IMR-90 (cell line): ENCODE data around the gene SH3RF3. TPM values are rescaled to one million over a fixed set of nuclear protein-coding genes. Genes with fewer than 3 reads are reported as not detected.

Source experiments
- ATAC-seq: fragments of 200-7000 bp; cut with Tn5 transposase; 2 replicates; pipeline ENCODE4 v1.9.1; 2020; ENCODE audit warnings: low read depth, mild to moderate bottlenecking, moderate library complexity
- BruUV-seq: library from RNA; stranded (reverse); fragments of 400-500 nt; replicated peaks from 2 replicates; lab custom pipeline; 2021; lab: Mats Ljungman, UMichigan
- CTCF ChIA-PET: fragments of 300-600 bp; formaldehyde crosslinking; extraction: SDS; loops from one replicate; lab custom pipeline; 2021; ENCODE audit warnings: antibody characterized with exemption; lab: Yijun Ruan, JAX
- POLR2A ChIA-PET: fragments of 300-600 bp; sonication (Branson Sonifier 250); formaldehyde crosslinking; loops from one replicate; lab custom pipeline; 2022; ENCODE audit warnings: antibody characterized with exemption; ENCODE audit not compliant: unreplicated experiment; lab: Charles Lee
- DNase-seq: peaks from one replicate; pipeline ENCODE4 v3.0.0; 2013
- H2AFZ ChIP-seq: replicated peaks from 2 replicates; pipeline ENCODE3; 2013; ENCODE audit warnings: low read length, mild to moderate bottlenecking; ENCODE audit not compliant: poor library complexity
- H2AK5ac ChIP-seq: 2 replicates; pipeline ENCODE4 v1.6.1; 2013; ENCODE audit warnings: low read depth, low read length, inconsistent platforms
- H2AK9ac ChIP-seq: replicated peaks from 2 replicates; pipeline ENCODE3; 2013; ENCODE audit warnings: mild to moderate bottlenecking, low read depth, low read length, moderate library complexity; ENCODE audit not compliant: poor library complexity
- H2BK120ac ChIP-seq: 2 replicates; pipeline ENCODE4 v1.6.1; 2013; ENCODE audit warnings: low read depth, low read length, inconsistent platforms
- H2BK15ac ChIP-seq: 3 replicates; pipeline ENCODE4 v1.6.1; 2013; ENCODE audit warnings: low read depth, low read length, inconsistent platforms
- H2BK20ac ChIP-seq: 2 replicates; pipeline ENCODE4 v1.6.1; 2013; ENCODE audit warnings: low read depth, mild to moderate bottlenecking, inconsistent platforms, low read length, moderate library complexity
- H2BK5ac ChIP-seq: 2 replicates; pipeline ENCODE4 v1.6.1; 2013; ENCODE audit warnings: mild to moderate bottlenecking, low read depth, low read length, inconsistent platforms; ENCODE audit not compliant: poor library complexity, severe bottlenecking
- H3K14ac ChIP-seq: replicated peaks from 2 replicates; pipeline ENCODE4 v1.6.1; 2013; ENCODE audit warnings: low read depth, low read length, inconsistent platforms
- H3K18ac ChIP-seq: 2 replicates; pipeline ENCODE4 v1.6.1; 2013; ENCODE audit warnings: low read depth, low read length, control low read depth
- H3K23ac ChIP-seq: 2 replicates; pipeline ENCODE4 v1.6.1; 2013; ENCODE audit warnings: low read depth, low read length, inconsistent platforms
- H3K27ac ChIP-seq: 2 replicates; pipeline ENCODE4 v1.5.1; 2013; ENCODE audit warnings: mild to moderate bottlenecking, control low read depth, low read length; ENCODE audit not compliant: insufficient read depth
- H3K27me3 ChIP-seq: 2 replicates; pipeline ENCODE4 v1.6.1; 2013; ENCODE audit warnings: low read length; ENCODE audit not compliant: control insufficient read depth, insufficient read depth
- H3K36me3 ChIP-seq: 2 replicates; pipeline ENCODE4 v1.6.1; 2013; ENCODE audit warnings: low read length, mixed read lengths; ENCODE audit not compliant: control insufficient read depth, insufficient read depth
- H3K4ac ChIP-seq: 2 replicates; pipeline ENCODE4 v1.6.1; 2013; ENCODE audit warnings: low read depth, low read length, inconsistent platforms
- H3K4me1 ChIP-seq: 2 replicates; pipeline ENCODE4 v1.6.1; 2013; ENCODE audit warnings: low read length, mixed read lengths; ENCODE audit not compliant: control insufficient read depth, insufficient read depth
- H3K4me2 ChIP-seq: 2 replicates; pipeline ENCODE4 v1.6.1; 2013; ENCODE audit warnings: low read depth, mild to moderate bottlenecking, control low read depth, low read length, moderate library complexity
- H3K4me3 ChIP-seq: 2 replicates; pipeline ENCODE4 v1.5.1; 2013; ENCODE audit warnings: low read depth, mild to moderate bottlenecking, control low read depth, low read length, moderate library complexity; ENCODE audit not compliant: insufficient read depth
- H3K56ac ChIP-seq: 2 replicates; pipeline ENCODE4 v1.6.1; 2013; ENCODE audit warnings: low read length, inconsistent platforms; ENCODE audit not compliant: insufficient read depth; ENCODE audit errors: extremely low read depth
- H3K79me1 ChIP-seq, 2 experiments: 2 replicates each; pipeline ENCODE4 v1.6.1; 2013; ENCODE audit warnings: low read length in 2 of 2, inconsistent platforms in 1 of 2, low read depth in 1 of 2
- H3K9ac ChIP-seq: 2 replicates; pipeline ENCODE4 v1.6.1; 2013; ENCODE audit warnings: low read depth, low read length, control low read depth
- H3K9me1 ChIP-seq: 2 replicates; pipeline ENCODE4 v1.6.1; 2013; ENCODE audit warnings: low read length, inconsistent platforms; ENCODE audit not compliant: insufficient read depth
- H3K9me3 ChIP-seq: 2 replicates; pipeline ENCODE4 v1.6.1; 2013; ENCODE audit warnings: low read length; ENCODE audit not compliant: control insufficient read depth, insufficient read depth
- H4K20me1 ChIP-seq: 2 replicates; pipeline ENCODE4 v1.6.1; 2013; ENCODE audit warnings: low read length, inconsistent platforms; ENCODE audit not compliant: insufficient read depth
- H4K5ac ChIP-seq: 2 replicates; pipeline ENCODE4 v1.6.1; 2013; ENCODE audit warnings: mild to moderate bottlenecking, low read depth, low read length, control low read depth
- H4K8ac ChIP-seq, 2 experiments: 2 replicates each; pipeline ENCODE4 v1.6.1; 2013; ENCODE audit warnings: low read depth in 2 of 2, low read length in 2 of 2, control low read depth in 1 of 2, inconsistent platforms in 1 of 2
- H4K91ac ChIP-seq: 2 replicates; pipeline ENCODE4 v1.6.1; 2013; ENCODE audit warnings: low read depth, low read length, inconsistent platforms; ENCODE audit not compliant: insufficient read depth
- BHLHE40 ChIP-seq: fragments of 150-350 bp; IDR thresholded peaks from 2 replicates; pipeline ENCODE4 v1.6.1; 2016; ENCODE audit warnings: mild to moderate bottlenecking, low read depth, low read length
- CEBPB ChIP-seq: IDR thresholded peaks from 2 replicates; pipeline ENCODE4 v1.6.1; 2012; ENCODE audit warnings: low read depth, low read length, improper control_type of control experiment
- CHD1 ChIP-seq: IDR thresholded peaks from 2 replicates; pipeline ENCODE4 v1.6.1; 2012; ENCODE audit warnings: low read depth, low read length, improper control_type of control experiment
- CTCF ChIP-seq: conservative IDR thresholded peaks from 2 replicates; pipeline ENCODE4 v1.5.1; 2012; ENCODE audit warnings: mild to moderate bottlenecking, low read depth, low read length, improper control_type of control experiment
- FOS ChIP-seq: fragments of 150-350 bp; IDR thresholded peaks from 2 replicates; pipeline ENCODE4 v1.6.1; 2016; ENCODE audit warnings: low read depth, low read length
- MAFK ChIP-seq: IDR thresholded peaks from 2 replicates; pipeline ENCODE4 v1.6.1; 2012; ENCODE audit warnings: low read depth, low read length, improper control_type of control experiment
- MAZ ChIP-seq: IDR thresholded peaks from 2 replicates; pipeline ENCODE4 v1.6.1; 2012; ENCODE audit warnings: low read depth, mild to moderate bottlenecking, low read length, improper control_type of control experiment, moderate library complexity, borderline replicate concordance
- MXI1 ChIP-seq: IDR thresholded peaks from 2 replicates; pipeline ENCODE4 v1.6.1; 2012; ENCODE audit warnings: low read depth, mild to moderate bottlenecking, low read length, moderate library complexity, borderline replicate concordance
- NFE2L2 ChIP-seq: fragments of 150-350 bp; IDR thresholded peaks from 2 replicates; pipeline ENCODE4 v1.6.1; 2016; ENCODE audit warnings: low read depth, mild to moderate bottlenecking, low read length
- POLR2A ChIP-seq: IDR thresholded peaks from 2 replicates; pipeline ENCODE4 v1.6.1; 2012; ENCODE audit warnings: mild to moderate bottlenecking, low read depth, low read length
- RAD21 ChIP-seq: IDR thresholded peaks from 2 replicates; pipeline ENCODE4 v1.6.1; 2012; ENCODE audit warnings: low read length, improper control_type of control experiment
- RCOR1 ChIP-seq: IDR thresholded peaks from 2 replicates; pipeline ENCODE4 v1.6.1; 2012; ENCODE audit warnings: mild to moderate bottlenecking, low read length, improper control_type of control experiment; ENCODE audit not compliant: insufficient replicate concordance
- RFX5 ChIP-seq: IDR thresholded peaks from 2 replicates; pipeline ENCODE4 v1.8.0; 2012; ENCODE audit warnings: low read depth, mild to moderate bottlenecking, low read length, moderate library complexity
- SMC3 ChIP-seq: fragments of 150-350 bp; IDR thresholded peaks from 2 replicates; pipeline ENCODE4 v1.6.1; 2016; ENCODE audit warnings: low read depth, mild to moderate bottlenecking, antibody characterized with exemption, low read length, moderate library complexity
- WGBS, 2 experiments: methylation state at CpG; one replicate each; pipeline versions ENCODE4 v1.1.5 to v1.1.7; 2013; ENCODE audit warnings: missing lambda C conversion rate in 2 of 2; ENCODE audit not compliant: insufficient read length in 1 of 2; ENCODE audit errors: extremely low coverage in 2 of 2; 5-methylcytosine and 5-hydroxymethylcytosine counted together
- dilution Hi-C: fragments of 300-500 bp; cut with HindIII; formaldehyde crosslinking; loops from one replicate; pipeline ENCODE4 v1.14.3; 2018; ENCODE audit warnings: low sequenced_read_pairs; ENCODE audit not compliant: unreplicated experiment
- in situ Hi-C: fragments of 300-500 bp; cut with MboI; formaldehyde crosslinking; loops from 3 replicates; pipeline ENCODE4 v1.14.3; 2019; ENCODE audit warnings: low sequenced_read_pairs, inconsistent platforms, mixed read lengths
- intact Hi-C: fragments of 100-400 bp; cut with micrococcal nuclease; formaldehyde crosslinking; loops from 2 replicates; pipeline ENCODE4 v1.10.0; 2022
- polyA plus RNA-seq, 3 experiments: library from polyadenylated mRNA; depleted of rRNA; stranded (reverse); fragments of >200 nt; gene quantifications; 2 replicates each; pipeline ENCODE4 v1.2.3, GENCODE V29; 2012; ENCODE audit warnings: low replicate concordance in 1 of 3
- total RNA-seq: library from RNA; depleted of rRNA; stranded (reverse); fragments of >200 nt; gene quantifications from 2 replicates; pipeline ENCODE4 v1.2.3, GENCODE V29; 2012
- TF ChIP-seq, protein P1 (sequence below): fragments of 150-350 bp; IDR thresholded peaks from 2 replicates; pipeline ENCODE4 v1.6.1; 2017; ENCODE audit warnings: mild to moderate bottlenecking, antibody characterized with exemption, low read length, low read depth
- TF ChIP-seq, protein P2 (sequence below): fragments of 150-350 bp; IDR thresholded peaks from 2 replicates; pipeline ENCODE4 v1.6.1; 2016; ENCODE audit warnings: low read depth, mild to moderate bottlenecking, low read length, moderate library complexity, borderline replicate concordance

SH3RF3 gene
- total and polyA plus RNA-seq, 2 of the 4 experiments (the other 2 are of a cell fraction) = 3.4 to 5.3 TPM

DNA sequence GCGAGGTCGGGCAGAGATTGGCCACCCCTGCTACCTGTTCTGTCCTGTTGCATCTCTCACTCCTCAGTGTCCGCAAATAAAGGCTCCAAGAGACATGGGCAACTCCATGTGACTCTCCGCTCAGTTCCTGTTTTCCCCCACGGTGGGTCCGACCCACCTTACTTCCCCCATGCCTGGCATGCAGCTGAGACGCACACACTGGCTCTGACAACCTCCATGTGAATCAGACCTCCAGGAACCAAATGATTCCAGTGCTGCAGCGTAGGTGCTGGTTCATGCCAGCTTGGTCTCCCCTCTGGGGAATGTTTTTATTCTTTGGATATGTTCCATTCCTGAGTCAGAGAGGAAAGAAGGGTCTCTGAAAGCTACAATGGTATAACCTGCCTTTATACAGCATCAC lies 221.5 kb downstream of the SH3RF3 start:
- Histone ChIP-seq H3K9me3 (no peaks in the 10 kb centered on the region), H3K56ac (no peak overlapping the region), H4K20me1 (peaks cover 42% of the 10 kb centered on the region), H3K27me3 (no peaks in the 10 kb centered on the region), H2BK15ac (peak overlapping the region; percentile 28; the same call in 1 of the 3 replicates), H2BK20ac (peak overlapping the region; percentile 33; the same call in 1 of the 2 replicates), H4K8ac (peak overlapping the region in 1 of 2 experiments; percentile 44; a peak in 1 of 4 replicates), H3K4ac (peak overlapping the region; percentile 28), H3K4me2 (no peak overlapping the region; the same call in 1 of the 2 replicates), H3K36me3 (peaks cover 4% of the 10 kb centered on the region; the same call in 1 of the 2 replicates), H2BK120ac (peak overlapping the region; percentile 16; the same call in 1 of the 2 replicates), H3K9ac (no peak overlapping the region), H3K4me3 (no peak overlapping the region), H3K14ac (peak overlapping the region; percentile 62; the same call in 1 of the 2 replicates), H4K91ac (no peak overlapping the region), H2BK5ac (peak overlapping the region; percentile 18), H4K5ac (no peak overlapping the region), H3K4me1 (peaks cover 25% of the 10 kb centered on the region), H3K79me1 (peaks cover 24 to 95% of the 10 kb centered on the region in 2 experiments), H3K9me1 (peaks cover 15% of the 10 kb centered on the region), H3K27ac (no peak overlapping the region), H2AFZ (peak overlapping the region; percentile 9), H3K23ac (no peak overlapping the region), H2AK5ac (peak overlapping the region; percentile 75; the same call in 1 of the 2 replicates), H2AK9ac (no peak overlapping the region), H3K18ac (peak overlapping the region; percentile 5; the same call in 1 of the 2 replicates)
- dilution Hi-C loops = no loop called here
- no peak for ATAC-seq
- in situ Hi-C loops = no loop called here
- intact Hi-C loops = no loop called here
- TF ChIP-seq SMC3 (no peak), RFX5 (no peak), CTCF (no peak), MXI1 (no peak), RAD21 (no peak), MAZ (no peak), BHLHE40 (no peak), MAFK (no peak), FOS (no peak), RCOR1 (no peak), CEBPB (no peak), NFE2L2 (no peak), CHD1 (no peak), POLR2A (no peak)
- TF ChIP-seq, protein P1, sequence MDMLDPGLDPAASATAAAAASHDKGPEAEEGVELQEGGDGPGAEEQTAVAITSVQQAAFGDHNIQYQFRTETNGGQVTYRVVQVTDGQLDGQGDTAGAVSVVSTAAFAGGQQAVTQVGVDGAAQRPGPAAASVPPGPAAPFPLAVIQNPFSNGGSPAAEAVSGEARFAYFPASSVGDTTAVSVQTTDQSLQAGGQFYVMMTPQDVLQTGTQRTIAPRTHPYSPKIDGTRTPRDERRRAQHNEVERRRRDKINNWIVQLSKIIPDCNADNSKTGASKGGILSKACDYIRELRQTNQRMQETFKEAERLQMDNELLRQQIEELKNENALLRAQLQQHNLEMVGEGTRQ = no peak
- TF ChIP-seq, protein P2, sequence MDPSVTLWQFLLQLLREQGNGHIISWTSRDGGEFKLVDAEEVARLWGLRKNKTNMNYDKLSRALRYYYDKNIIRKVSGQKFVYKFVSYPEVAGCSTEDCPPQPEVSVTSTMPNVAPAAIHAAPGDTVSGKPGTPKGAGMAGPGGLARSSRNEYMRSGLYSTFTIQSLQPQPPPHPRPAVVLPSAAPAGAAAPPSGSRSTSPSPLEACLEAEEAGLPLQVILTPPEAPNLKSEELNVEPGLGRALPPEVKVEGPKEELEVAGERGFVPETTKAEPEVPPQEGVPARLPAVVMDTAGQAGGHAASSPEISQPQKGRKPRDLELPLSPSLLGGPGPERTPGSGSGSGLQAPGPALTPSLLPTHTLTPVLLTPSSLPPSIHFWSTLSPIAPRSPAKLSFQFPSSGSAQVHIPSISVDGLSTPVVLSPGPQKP = no peak
- 82% methylated on average over 3 of the region's 8 CpGs; no CpG with 5 or more reads in 1 of the 2 experiments for WGBS, 2 experiments
- ChIA-PET CTCF (interaction anchor here (1.4 kb wide), 1 partner anchor 17 kb away, joined by 5 read pairs; no protein-coding TSS in a partner anchor), POLR2A (no interaction called here)
- BruUV-seq = no TSS peak
- no peak for DNase-seq
